A549 (cell line): Measurements from ENCODE around the gene ABCB9. TPM values are rescaled to one million over a fixed set of nuclear protein-coding genes. Genes with fewer than 3 reads are reported as not detected.

Experiments
- ATAC-seq, 2 experiments: fragments of 200-7000 bp in 1 of 2; fragments of >200 bp in 1 of 2; cut with Nextera tagmentation in 1 of 2; cut with Tn5 transposase in 1 of 2; 3 replicates each; pipeline versions ENCODE4 v1.8.0 to v1.9.1; 2018 to 2020; ENCODE audit warnings: mild to moderate bottlenecking in 1 of 2, moderate library complexity in 1 of 2
- CTCF ChIA-PET: fragments of 300-600 bp; sonication (Branson Sonifier 250); formaldehyde crosslinking; extraction: SDS; loops from one replicate; lab custom pipeline; 2021; ENCODE audit warnings: antibody characterized with exemption, inconsistent platforms; lab: Yijun Ruan, JAX
- POLR2A ChIA-PET: fragments of 350-600 bp; formaldehyde crosslinking; extraction: SDS; loops from one replicate; lab custom pipeline; 2021; ENCODE audit warnings: antibody characterized with exemption, inconsistent platforms; lab: Yijun Ruan, JAX
- DNase-seq, 2 experiments: peaks; one replicate each; pipeline versions ENCODE4 v3.0.0 to v3.0.0-alpha.2; 2011 to 2016; ENCODE audit warnings: low read depth in 1 of 2, low spot score in 1 of 2
- FAIRE-seq: peaks from 2 replicates; lab custom pipeline; 2011; peaks lifted over from hg19 to GRCh38; lab: Jason Lieb, UNC
- H3K27ac ChIP-seq, 2 experiments: fragments of >200 bp; sonication (Bioruptor Twin); formaldehyde crosslinking; 3 replicates each; pipeline ENCODE4 v1.5.1; 2016 to 2017
- H3K4me1 ChIP-seq: fragments of >200 bp; sonication (Bioruptor Twin); formaldehyde crosslinking; 3 replicates; pipeline ENCODE4 v1.6.1; 2016
- H3K4me2 ChIP-seq: fragments of >200 bp; sonication (Bioruptor Twin); formaldehyde crosslinking; 3 replicates; pipeline ENCODE4 v1.6.1; 2016
- H3K4me3 ChIP-seq: fragments of >200 bp; sonication (Bioruptor Twin); formaldehyde crosslinking; 3 replicates; pipeline ENCODE4 v1.5.1; 2016
- H3K9me3 ChIP-seq: fragments of >200 bp; sonication (Bioruptor Twin); formaldehyde crosslinking; 3 replicates; pipeline ENCODE4 v1.6.1; 2016
- BHLHE40 ChIP-seq: IDR thresholded peaks from 2 replicates; pipeline ENCODE4 v1.6.1; 2012; ENCODE audit warnings: low read depth, low read length, inconsistent platforms
- CBX2 ChIP-seq: fragments of 200-600 bp; sonication (generic); IDR thresholded peaks from 2 replicates; pipeline ENCODE4 v1.6.1; 2016; ENCODE audit warnings: low read depth, mild to moderate bottlenecking, borderline replicate concordance
- CBX8 ChIP-seq: fragments of 200-600 bp; sonication (generic); IDR thresholded peaks from 2 replicates; pipeline ENCODE4 v1.6.1; 2016
- CHD4 ChIP-seq: fragments of 200-600 bp; sonication (generic); IDR thresholded peaks from 2 replicates; pipeline ENCODE4 v1.6.1; 2016; ENCODE audit warnings: antibody characterized with exemption, mild to moderate bottlenecking, borderline replicate concordance
- EHF ChIP-seq: fragments of 250-450 bp; sonication (Bioruptor Pico); IDR thresholded peaks from 2 replicates; pipeline ENCODE4 v1.5.0; 2020; ENCODE audit warnings: mild to moderate bottlenecking
- EP300 ChIP-seq, 2 experiments: fragments of >200 bp; sonication (Bioruptor Twin); formaldehyde crosslinking; IDR thresholded peaks; 2 replicates in 1 of 2; 3 replicates in 1 of 2; pipeline ENCODE4 v1.6.1; 2016 to 2017
- FOSL2 ChIP-seq, 2 experiments: fragments of 450-650 bp in 1 of 2; fragments of >200 bp in 1 of 2; sonication (Bioruptor Twin) in 1 of 2; formaldehyde crosslinking; IDR thresholded peaks; 2 replicates each; pipeline versions ENCODE4 v1.5.0 to v1.6.1; 2016 to 2020; ENCODE audit warnings: mild to moderate bottlenecking in 1 of 2, moderate library complexity in 1 of 2
- GATA3 ChIP-seq: IDR thresholded peaks from 2 replicates; pipeline ENCODE4 v1.6.1; 2012; ENCODE audit warnings: borderline replicate concordance
- HDAC2 ChIP-seq: fragments of 200-600 bp; sonication (generic); IDR thresholded peaks from 2 replicates; pipeline ENCODE4 v1.6.1; 2016
- HEYL ChIP-seq: fragments of 250-450 bp; sonication (Bioruptor Pico); IDR thresholded peaks from 2 replicates; pipeline ENCODE4 v1.8.0; 2021; ENCODE audit warnings: mild to moderate bottlenecking, moderate library complexity
- HOXA7 ChIP-seq: fragments of 250-450 bp; sonication (Bioruptor Pico); IDR thresholded peaks from 2 replicates; pipeline ENCODE4 v1.5.0; 2020; ENCODE audit warnings: mild to moderate bottlenecking, moderate library complexity
- HOXB13 ChIP-seq: fragments of 250-450 bp; sonication (Bioruptor Pico); IDR thresholded peaks from 2 replicates; pipeline ENCODE4 v1.5.0; 2020; ENCODE audit warnings: low read depth, mild to moderate bottlenecking, moderate library complexity
- KDM5A ChIP-seq: fragments of 200-600 bp; sonication (generic); IDR thresholded peaks from 2 replicates; pipeline ENCODE4 v1.6.1; 2016; ENCODE audit warnings: antibody characterized with exemption, mild to moderate bottlenecking
- MAZ ChIP-seq: fragments of 150-350 bp; IDR thresholded peaks from 2 replicates; pipeline ENCODE4 v1.6.1; 2014; ENCODE audit warnings: antibody characterized with exemption, low read depth, low read length, borderline replicate concordance
- MYC ChIP-seq: IDR thresholded peaks from 2 replicates; pipeline ENCODE4 v1.6.1; 2012; ENCODE audit warnings: mild to moderate bottlenecking, inconsistent platforms, low read length, improper control_type of control experiment, borderline replicate concordance
- NFE2L2 ChIP-seq: fragments of 150-350 bp; conservative IDR thresholded peaks from 2 replicates; pipeline ENCODE4 v1.6.1; 2014; ENCODE audit warnings: low read length
- NPAS2 ChIP-seq: fragments of 250-450 bp; sonication (Bioruptor Pico); IDR thresholded peaks from 2 replicates; pipeline ENCODE4 v1.8.0; 2022; ENCODE audit warnings: mild to moderate bottlenecking, moderate library complexity, borderline replicate concordance
- PBX3 ChIP-seq: IDR thresholded peaks from 2 replicates; pipeline ENCODE4 v1.6.1; 2012
- PHF8 ChIP-seq: fragments of 200-600 bp; sonication (generic); IDR thresholded peaks from 2 replicates; pipeline ENCODE4 v1.6.1; 2016; ENCODE audit warnings: low read depth, mild to moderate bottlenecking, antibody characterized with exemption, moderate library complexity, borderline replicate concordance
- POLR2A ChIP-seq: IDR thresholded peaks from 2 replicates; pipeline ENCODE4 v1.6.1; 2012; ENCODE audit warnings: mild to moderate bottlenecking, low read length
- POLR2AphosphoS2 ChIP-seq: conservative IDR thresholded peaks from 2 replicates; pipeline ENCODE4 v1.6.1; 2012; ENCODE audit warnings: low read length, improper control_type of control experiment, inconsistent platforms
- RCOR1 ChIP-seq: fragments of 150-350 bp; IDR thresholded peaks from 2 replicates; pipeline ENCODE4 v1.6.1; 2014; ENCODE audit warnings: antibody characterized with exemption, low read length, low read depth
- RNF2 ChIP-seq: fragments of 200-600 bp; sonication (generic); IDR thresholded peaks from 2 replicates; pipeline ENCODE4 v1.6.1; 2016; ENCODE audit warnings: low read depth, mild to moderate bottlenecking, antibody characterized with exemption, moderate library complexity, borderline replicate concordance
- SMC3 ChIP-seq: fragments of >200 bp; sonication (Bioruptor Twin); formaldehyde crosslinking; IDR thresholded peaks from 3 replicates; pipeline ENCODE4 v1.6.1; 2018; ENCODE audit warnings: inconsistent platforms
- TP53 ChIP-seq: fragments of 250-450 bp; sonication (Bioruptor Pico); IDR thresholded peaks from 2 replicates; pipeline ENCODE4 v1.5.0; 2021; ENCODE audit warnings: mild to moderate bottlenecking, moderate library complexity
- ZC3H11A ChIP-seq: fragments of 450-650 bp; IDR thresholded peaks from 2 replicates; pipeline ENCODE4 v1.6.1; 2014; ENCODE audit warnings: antibody characterized with exemption, mild to moderate bottlenecking
- ZNF302 ChIP-seq: fragments of 250-450 bp; sonication (Bioruptor Pico); IDR thresholded peaks from 2 replicates; pipeline ENCODE4 v1.9.0; 2021; ENCODE audit warnings: inconsistent platforms, mild to moderate bottlenecking, moderate library complexity
- ZSCAN20 ChIP-seq: fragments of 250-450 bp; sonication (Bioruptor Pico); IDR thresholded peaks from 2 replicates; pipeline ENCODE4 v1.8.0; 2022; ENCODE audit warnings: mild to moderate bottlenecking, moderate library complexity
- WGBS: methylation state at CpG from one replicate; pipeline ENCODE4 v1.1.6; 2017; ENCODE audit errors: missing lambda C conversion rate; 5-methylcytosine and 5-hydroxymethylcytosine counted together
- polyA plus RNA-seq, 4 experiments: library from polyadenylated mRNA; depleted of rRNA in 3 of 4; stranded (reverse); fragments of >200 nt; fragmentation: RNase III in 1 of 4; extraction: RNeasy Plus Mini Kit Qiagen cat#74134 plus additional on column Dnase treatment in 1 of 4; gene quantifications; 2 replicates in 3 of 4; 3 replicates in 1 of 4; pipeline ENCODE4 v1.2.3, GENCODE V29; 2011 to 2017
- TF ChIP-seq, protein P1 (sequence below): fragments of 250-450 bp; sonication (Bioruptor Pico); IDR thresholded peaks from 2 replicates; pipeline ENCODE4 v1.5.0; 2020; ENCODE audit warnings: low read depth, mild to moderate bottlenecking, moderate library complexity
- TF ChIP-seq, protein P2 (sequence below): fragments of 450-650 bp; IDR thresholded peaks from 2 replicates; pipeline ENCODE4 v1.6.1; 2014; ENCODE audit warnings: antibody characterized with exemption
- TF ChIP-seq, protein P3 (sequence below): fragments of 250-450 bp; sonication (Bioruptor Pico); IDR thresholded peaks from 2 replicates; pipeline ENCODE4 v1.5.0; 2021; ENCODE audit warnings: mild to moderate bottlenecking, moderate library complexity, borderline replicate concordance
- TF ChIP-seq, protein P4 (sequence below): fragments of >200 bp; sonication (Bioruptor Twin); formaldehyde crosslinking; IDR thresholded peaks from 3 replicates; pipeline ENCODE4 v1.6.1; 2016

The ABCB9 gene
- polyA plus RNA-seq, 2 of the 4 experiments (the other 2 are of a cell fraction): 2.7 to 5.0 TPM

- no peak overlapping the region for H3K4me2 ChIP-seq
- H3K4me3 ChIP-seq: no peak overlapping the region
- ChIA-PET POLR2A (no interaction called here), CTCF (interaction anchor here (0.6 to 1.7 kb wide), 5 partner anchors 25 to 312 kb away, joined by 3 to 7 read pairs (median 4); no protein-coding TSS in a partner anchor)
- no peak overlapping the region for H3K27ac ChIP-seq
- no peaks in the 10 kb centered on the region for H3K9me3 ChIP-seq
- DNase-seq (no peak), ATAC-seq (no peak), FAIRE-seq (no peak)
- no peak for TF ChIP-seq GATA3
- no peak for TF ChIP-seq CBX2
- TF ChIP-seq, protein P1, sequence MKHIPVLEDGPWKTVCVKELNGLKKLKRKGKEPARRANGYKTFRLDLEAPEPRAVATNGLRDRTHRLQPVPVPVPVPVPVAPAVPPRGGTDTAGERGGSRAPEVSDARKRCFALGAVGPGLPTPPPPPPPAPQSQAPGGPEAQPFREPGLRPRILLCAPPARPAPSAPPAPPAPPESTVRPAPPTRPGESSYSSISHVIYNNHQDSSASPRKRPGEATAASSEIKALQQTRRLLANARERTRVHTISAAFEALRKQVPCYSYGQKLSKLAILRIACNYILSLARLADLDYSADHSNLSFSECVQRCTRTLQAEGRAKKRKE: no peak
- TF ChIP-seq, protein P2, sequence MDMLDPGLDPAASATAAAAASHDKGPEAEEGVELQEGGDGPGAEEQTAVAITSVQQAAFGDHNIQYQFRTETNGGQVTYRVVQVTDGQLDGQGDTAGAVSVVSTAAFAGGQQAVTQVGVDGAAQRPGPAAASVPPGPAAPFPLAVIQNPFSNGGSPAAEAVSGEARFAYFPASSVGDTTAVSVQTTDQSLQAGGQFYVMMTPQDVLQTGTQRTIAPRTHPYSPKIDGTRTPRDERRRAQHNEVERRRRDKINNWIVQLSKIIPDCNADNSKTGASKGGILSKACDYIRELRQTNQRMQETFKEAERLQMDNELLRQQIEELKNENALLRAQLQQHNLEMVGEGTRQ: no peak
- no peak for TF ChIP-seq ZC3H11A
- TF ChIP-seq BHLHE40: no peak
- no peak for TF ChIP-seq EP300 (IDR thresholded peaks at IDR 0.05)
- TF ChIP-seq, protein P3, sequence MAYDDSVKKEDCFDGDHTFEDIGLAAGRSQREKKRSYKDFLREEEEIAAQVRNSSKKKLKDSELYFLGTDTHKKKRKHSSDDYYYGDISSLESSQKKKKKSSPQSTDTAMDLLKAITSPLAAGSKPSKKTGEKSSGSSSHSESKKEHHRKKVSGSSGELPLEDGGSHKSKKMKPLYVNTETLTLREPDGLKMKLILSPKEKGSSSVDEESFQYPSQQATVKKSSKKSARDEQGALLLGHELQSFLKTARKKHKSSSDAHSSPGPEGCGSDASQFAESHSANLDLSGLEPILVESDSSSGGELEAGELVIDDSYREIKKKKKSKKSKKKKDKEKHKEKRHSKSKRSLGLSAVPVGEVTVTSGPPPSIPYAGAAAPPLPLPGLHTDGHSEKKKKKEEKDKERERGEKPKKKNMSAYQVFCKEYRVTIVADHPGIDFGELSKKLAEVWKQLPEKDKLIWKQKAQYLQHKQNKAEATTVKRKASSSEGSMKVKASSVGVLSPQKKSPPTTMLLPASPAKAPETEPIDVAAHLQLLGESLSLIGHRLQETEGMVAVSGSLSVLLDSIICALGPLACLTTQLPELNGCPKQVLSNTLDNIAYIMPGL (CRISPR knock-in tag): no peak
- TF ChIP-seq MYC: no peak
- no peak for TF ChIP-seq HOXB13 (CRISPR knock-in tag)
- WGBS: 83% methylated on average over 11 of the region's 11 CpGs
- 0 out of 3 replicates have a peak, but pooled peaks cover 3% of the 10 kb centered on the region for H3K4me1 ChIP-seq
Measured at GRCh38 chr12:122927756-122928403, 38.4 kb downstream of the ABCB9 start.

DNA sequence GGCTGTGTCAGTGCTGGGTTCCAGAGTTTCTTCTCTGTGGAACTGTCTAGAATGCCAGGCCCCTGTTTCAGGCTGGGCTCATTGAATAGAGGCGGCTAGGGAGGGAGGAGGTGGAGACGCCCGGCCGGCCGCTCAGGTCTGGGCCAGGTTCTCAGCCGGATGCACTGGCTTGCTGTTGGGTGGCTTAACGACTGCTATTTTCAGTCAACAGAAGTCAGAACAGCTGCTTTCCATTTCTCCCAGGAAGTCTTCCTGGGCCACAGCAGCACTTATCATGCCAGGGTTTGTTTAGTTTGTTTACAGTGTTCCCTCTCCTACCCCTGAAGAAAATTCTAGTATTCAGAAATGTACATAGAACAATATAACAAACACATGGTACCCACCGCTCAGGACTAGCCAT, 44.3 kb downstream of the ABCB9 start:
- ATAC-seq: no peak
- CTCF ChIA-PET: interaction anchor here (0.9 to 1.9 kb wide), 6 partner anchors 23 to 128 kb away, joined by 3 to 7 read pairs (median 3); no protein-coding TSS in a partner anchor
- peaks cover 17% of the 10 kb centered on the region for H3K4me1 ChIP-seq

DNA sequence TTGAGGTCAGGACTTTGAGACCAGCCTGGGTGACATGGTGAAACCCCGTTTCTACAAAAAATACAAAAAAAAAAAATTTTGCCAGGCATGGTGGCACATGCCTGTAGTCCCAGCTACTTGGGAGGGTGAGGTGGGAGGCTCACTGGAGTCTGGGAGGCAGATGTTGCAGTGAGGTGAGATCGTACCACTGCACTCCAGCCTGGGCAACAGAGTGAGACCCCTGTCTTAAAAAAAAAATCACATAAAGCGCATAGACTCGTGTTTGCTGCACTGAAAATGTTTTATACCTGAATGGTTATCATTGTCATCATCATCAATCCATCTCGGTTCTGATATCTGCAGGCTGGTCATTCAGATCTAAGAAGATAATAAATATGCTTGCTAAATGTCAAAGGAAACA, 45.6 kb downstream of the ABCB9 start:
- CTCF ChIA-PET: interaction anchor here (0.8 to 1.9 kb wide), 5 partner anchors 31 to 128 kb away, joined by 3 to 7 read pairs (median 3); no protein-coding TSS in a partner anchor
- WGBS: 83% methylated on average over 5 of the region's 5 CpGs
- POLR2A ChIA-PET: no interaction called here
- TF ChIP-seq NFE2L2 (no peak), RCOR1 (no peak), KDM5A (no peak), PBX3 (no peak), HOXA7 (no peak), EHF (no peak), PHF8 (no peak), CBX8 (no peak), GATA3 (no peak), MAZ (no peak), HEYL (CRISPR knock-in tag) (no peak), SMC3 (no peak)
- TF ChIP-seq, protein P4, sequence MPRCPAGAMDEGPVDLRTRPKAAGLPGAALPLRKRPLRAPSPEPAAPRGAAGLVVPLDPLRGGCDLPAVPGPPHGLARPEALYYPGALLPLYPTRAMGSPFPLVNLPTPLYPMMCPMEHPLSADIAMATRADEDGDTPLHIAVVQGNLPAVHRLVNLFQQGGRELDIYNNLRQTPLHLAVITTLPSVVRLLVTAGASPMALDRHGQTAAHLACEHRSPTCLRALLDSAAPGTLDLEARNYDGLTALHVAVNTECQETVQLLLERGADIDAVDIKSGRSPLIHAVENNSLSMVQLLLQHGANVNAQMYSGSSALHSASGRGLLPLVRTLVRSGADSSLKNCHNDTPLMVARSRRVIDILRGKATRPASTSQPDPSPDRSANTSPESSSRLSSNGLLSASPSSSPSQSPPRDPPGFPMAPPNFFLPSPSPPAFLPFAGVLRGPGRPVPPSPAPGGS: no peak

More for the DNA sequence above, 44.3 kb downstream of the ABCB9 start:
- POLR2A ChIA-PET: no interaction called here
- Histone ChIP-seq H3K4me2 (no peak overlapping the region), H3K27ac (no peak overlapping the region), H3K9me3 (no peaks in the 10 kb centered on the region), H3K4me3 (no peak overlapping the region)
- WGBS: 90% methylated on average over 8 of the region's 8 CpGs
- no peak for DNase-seq
- no peak for FAIRE-seq
- TF ChIP-seq ZNF302 (CRISPR knock-in tag) (no peak), POLR2AphosphoS2 (no peak), TP53 (CRISPR knock-in tag) (no peak), HDAC2 (no peak), CBX8 (no peak), KDM5A (no peak), RNF2 (no peak), CHD4 (no peak), ZSCAN20 (CRISPR knock-in tag) (no peak), NPAS2 (CRISPR knock-in tag) (no peak), POLR2A (no peak), FOSL2 (IDR thresholded peaks at IDR 0.05) (no peak), FOSL2 (CRISPR knock-in tag; IDR thresholded peaks at IDR 0.05) (no peak)
- TF ChIP-seq, protein P4: no peak

More for the DNA sequence above, 45.6 kb downstream of the ABCB9 start:
- FAIRE-seq: no peak
- Histone ChIP-seq H3K27ac (0 out of 6 replicates have a peak overlapping the region, but pooled peaks of 1 of the 2 experiments have one; percentile 8), H3K9me3 (no peaks in the 10 kb centered on the region), H3K4me2 (no peak overlapping the region), H3K4me3 (no peak overlapping the region), H3K4me1 (peaks cover 15% of the 10 kb centered on the region)
- no peak for DNase-seq
- ATAC-seq: no peak
